ENCODE data around the gene CAPN2. TPM values are rescaled to one million over a fixed set of nuclear protein-coding genes. Genes with fewer than 3 reads are reported as not detected.
"Not testable (repeated sequence)": the region's sequence is repeated elsewhere in the genome, so short reads cannot be mapped to it uniquely, and the experiment has no call there.

CAPN2 gene
- total RNA-seq, 1 donor from 2014 or later, result 151 TPM

DNA sequence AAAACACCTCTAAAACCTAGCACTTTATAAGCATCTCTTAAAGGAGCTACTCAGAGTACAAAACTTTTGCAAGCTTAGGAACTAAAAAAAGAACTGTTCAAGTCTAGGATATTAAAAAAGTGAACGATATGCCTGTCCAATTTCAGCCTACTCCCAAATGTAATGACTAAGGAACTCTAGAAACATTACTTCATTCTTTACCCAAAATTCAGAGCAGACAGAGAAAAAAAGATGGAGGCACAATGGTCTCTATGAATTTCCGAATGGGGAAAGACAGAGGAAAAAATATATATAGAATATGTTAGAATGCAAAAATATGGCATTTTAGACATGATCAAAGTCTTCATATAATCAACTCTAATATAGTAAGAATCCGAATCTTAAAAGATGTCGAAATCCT lies 72.2 kb downstream of the CAPN2 start:
- no peak for DNase-seq (ENCODE audit: low spot score)

DNA sequence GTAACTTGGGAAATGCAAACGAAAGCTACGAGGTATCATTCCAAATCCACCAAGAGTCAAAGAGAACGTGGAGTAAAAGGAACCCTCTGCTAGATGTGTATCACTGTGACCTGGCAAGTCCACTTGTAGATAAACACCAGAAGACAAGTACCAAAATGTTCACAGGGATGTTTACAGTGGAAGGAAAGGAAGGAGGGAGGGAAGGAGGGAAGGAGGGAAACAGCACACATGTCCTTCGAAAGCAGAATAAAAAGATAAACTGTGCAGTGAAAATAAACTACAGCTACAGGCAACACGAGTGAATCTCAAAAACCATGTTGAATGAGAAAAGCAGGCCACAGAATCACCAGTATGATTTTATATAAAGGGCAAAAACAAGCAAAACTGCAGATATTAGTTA lies 73.5 kb downstream of the CAPN2 start:
- no peak for DNase-seq (ENCODE audit: low spot score)

DNA sequence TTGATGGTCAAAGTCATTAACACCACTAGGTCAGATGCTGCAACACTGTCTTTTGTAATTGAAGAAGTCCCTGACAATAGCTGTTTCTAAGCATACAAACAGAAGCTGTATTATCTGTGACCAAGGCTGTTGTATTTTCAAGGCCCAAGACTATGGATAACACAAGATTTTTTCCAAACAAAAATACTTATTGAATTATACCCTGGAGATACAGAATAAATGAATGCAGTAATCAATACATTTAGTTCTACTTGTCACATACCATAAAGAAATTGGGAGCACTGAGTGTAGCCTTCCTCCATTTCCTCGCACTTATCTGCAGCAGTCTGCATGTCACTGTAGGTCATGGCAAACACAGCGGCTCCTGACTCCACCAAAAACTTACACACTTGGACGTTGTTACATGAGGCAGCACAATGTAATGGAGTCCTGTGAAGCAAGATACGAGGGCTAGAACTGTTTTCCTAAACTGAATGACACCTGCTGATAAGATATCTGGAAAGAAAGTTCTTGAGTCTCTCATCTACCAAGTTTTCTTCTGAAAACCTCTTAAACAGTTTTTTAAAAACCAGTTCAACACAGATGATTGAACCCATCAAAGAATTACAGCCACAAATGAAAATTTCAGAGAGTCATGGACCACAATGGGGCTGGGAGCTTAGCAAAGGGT lies 76.5 kb downstream of the CAPN2 start:
- DNase-seq (ENCODE audit: low spot score), result no peak

DNA sequence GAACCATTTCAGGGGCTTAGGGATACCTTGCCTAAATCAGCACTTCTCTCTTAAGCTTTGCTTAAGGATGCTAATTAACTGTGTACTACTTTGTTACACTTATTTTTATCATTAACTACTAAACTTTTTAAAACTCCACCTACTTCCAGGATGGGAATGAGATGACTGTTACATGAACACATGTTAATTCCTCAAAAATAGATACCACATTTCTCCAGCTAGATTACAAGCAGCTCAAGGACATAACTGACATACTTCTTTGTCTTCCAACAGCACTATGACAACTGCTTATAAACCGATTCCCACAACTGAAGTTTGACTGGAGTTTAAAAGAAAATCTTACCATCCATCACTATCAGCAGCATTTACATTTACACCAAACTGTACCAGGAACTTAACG lies 79.7 kb downstream of the CAPN2 start:
- no peak for DNase-seq (ENCODE audit: low spot score)

DNA sequence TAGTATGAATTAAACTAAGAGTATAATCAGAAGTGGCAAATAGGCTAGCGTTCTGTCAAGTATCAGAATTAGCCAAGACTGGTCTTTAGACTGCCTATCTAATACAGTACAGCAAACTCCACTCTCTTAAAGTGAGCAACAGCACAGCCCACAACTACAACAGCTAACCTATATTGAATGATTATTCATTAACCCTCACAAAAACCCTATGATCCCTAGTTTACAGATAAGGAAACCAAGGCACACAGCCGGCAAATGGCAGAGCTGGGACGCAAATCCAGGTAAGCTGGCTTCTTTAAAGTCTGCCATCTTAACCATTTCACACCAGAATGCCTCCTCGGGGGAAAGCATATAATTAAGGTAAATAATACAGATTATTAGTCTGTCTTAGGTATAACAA lies 81.4 kb downstream of the CAPN2 start:
- no peak for DNase-seq (ENCODE audit: low spot score)

DNA sequence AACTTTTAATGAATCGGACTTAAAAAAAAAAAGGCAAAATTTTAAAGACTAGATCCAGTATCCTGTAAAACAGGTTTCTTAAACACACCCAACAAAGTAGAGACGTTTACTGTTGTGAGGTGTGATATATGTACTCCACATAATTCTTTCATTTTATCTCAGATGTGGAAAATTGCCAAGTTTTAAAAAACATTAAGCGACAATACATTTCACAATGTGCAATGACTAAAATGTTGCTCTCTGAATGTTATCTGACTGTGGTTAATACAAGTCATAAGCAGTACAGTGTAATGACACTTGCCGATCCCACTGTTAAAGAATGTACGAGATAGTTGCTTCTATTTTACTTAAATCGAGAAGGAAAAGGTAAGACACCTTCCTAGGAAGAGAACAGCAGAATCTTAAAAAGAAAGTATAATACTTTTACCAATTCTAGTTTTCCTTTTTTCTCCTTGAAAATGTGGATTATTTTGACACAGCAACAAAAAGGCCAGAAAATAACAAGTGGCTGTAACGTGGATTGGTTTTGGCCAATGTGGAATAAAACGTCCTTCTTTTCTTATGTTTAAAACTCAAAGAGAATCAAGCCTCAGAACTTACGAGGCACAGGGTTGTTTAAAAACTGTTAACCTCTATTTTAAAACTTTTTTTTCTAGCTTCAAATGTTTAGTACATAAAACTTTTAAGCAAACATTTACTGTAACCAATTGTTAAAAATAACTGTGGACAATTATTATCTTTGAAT lies 82.0 kb downstream of the CAPN2 start:
- no peak for DNase-seq (ENCODE audit: low spot score)

DNA sequence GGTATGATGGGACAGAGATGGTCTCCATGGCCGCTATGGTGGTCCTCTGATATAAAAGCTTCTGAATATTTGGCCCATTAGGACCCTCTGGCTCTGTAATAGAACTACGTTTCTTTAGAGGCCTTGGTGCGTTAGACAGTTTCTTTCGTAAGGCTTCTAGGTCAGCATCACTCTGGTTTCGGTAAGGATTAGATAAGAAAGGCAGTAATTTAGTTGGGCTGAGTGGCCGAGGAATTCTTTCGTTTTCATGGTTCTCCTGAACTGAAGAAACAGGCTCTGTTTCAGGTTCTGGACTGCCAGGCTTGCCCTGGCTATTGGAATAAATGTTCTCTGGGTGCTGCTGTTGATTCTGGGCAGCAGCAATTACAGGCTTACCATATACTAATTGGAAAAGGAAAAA lies 83.9 kb downstream of the CAPN2 start:
- DNase-seq (ENCODE audit: low spot score), result no peak

- DNase-seq (ENCODE audit: low spot score), result no peak
Observed at GRCh38 chr1:223802032-223802431, 89.7 kb downstream of the CAPN2 start.

DNA sequence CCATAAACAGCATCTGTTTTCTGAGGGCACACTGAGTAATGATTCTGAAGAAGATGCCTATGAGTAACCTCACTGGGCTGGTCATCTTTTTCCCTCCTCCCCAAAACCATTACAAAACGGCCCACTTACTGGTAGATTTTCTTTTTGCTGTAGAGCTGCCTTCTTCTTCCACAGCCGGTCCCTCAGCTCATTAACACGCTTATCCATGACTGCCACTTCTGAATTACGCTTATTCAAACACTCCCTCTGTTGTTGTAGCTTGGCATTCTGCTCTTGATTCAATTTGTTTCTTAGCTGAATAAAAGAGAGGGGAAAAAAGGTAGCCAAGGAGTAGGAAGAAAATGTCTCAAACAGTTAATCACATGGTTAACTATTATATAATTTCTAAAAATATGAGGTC lies 90.3 kb downstream of the CAPN2 start:
- DNase-seq (ENCODE audit: low spot score), result no peak

DNA sequence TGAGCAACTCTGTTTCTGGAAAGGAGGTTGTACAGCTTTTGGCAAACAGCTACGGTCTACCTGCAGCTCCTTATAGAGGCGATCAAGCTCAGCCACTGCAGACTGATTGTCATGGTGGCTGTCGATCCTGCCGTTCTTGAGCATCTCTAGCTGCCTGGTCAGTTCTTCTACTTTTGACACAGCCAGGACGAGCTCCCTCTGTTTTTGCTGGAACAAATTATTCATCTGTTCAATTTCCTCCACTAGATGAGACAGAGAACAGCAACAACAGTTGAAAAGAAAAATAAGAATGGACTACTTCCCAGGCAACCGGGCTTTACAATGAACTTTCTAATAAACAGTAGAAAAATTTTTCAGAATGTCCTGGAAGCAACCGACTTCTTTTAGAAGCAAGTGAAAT lies 90.9 kb downstream of the CAPN2 start:
- DNase-seq (ENCODE audit: low spot score), result no peak

- not testable (repeated sequence) for DNase-seq (ENCODE audit: low spot score)
Observed at GRCh38 chr1:223809905-223810304, 97.6 kb downstream of the CAPN2 start.

GRCh38 chr1:223810586-223810985 lies 98.2 kb downstream of the CAPN2 start:
- DNase-seq (ENCODE audit: low spot score), result no peak

- DNase-seq (ENCODE audit: low spot score), result no peak
Observed at GRCh38 chr1:223811634-223812101, 99.3 kb downstream of the CAPN2 start.

DNA sequence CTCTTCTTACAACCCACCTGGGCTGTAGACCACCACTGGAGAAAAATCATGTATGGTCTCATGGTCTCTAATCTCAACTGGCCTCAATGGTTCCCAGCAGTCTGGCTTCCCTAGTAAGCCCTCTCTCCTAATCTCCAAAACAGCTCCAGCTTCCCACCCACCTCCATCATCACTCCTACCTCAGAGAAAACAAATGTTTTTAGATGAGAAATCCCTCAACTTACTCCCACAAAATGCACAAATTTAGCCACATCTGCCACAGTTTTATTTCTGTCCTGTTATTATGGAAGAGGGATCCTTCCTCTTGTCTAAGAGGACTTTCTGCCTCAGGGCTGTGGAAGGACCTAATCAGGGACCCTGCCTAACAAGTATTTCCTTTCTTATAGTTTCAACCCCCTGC lies 101.3 kb downstream of the CAPN2 start:
- no peak for DNase-seq (ENCODE audit: low spot score)

DNA sequence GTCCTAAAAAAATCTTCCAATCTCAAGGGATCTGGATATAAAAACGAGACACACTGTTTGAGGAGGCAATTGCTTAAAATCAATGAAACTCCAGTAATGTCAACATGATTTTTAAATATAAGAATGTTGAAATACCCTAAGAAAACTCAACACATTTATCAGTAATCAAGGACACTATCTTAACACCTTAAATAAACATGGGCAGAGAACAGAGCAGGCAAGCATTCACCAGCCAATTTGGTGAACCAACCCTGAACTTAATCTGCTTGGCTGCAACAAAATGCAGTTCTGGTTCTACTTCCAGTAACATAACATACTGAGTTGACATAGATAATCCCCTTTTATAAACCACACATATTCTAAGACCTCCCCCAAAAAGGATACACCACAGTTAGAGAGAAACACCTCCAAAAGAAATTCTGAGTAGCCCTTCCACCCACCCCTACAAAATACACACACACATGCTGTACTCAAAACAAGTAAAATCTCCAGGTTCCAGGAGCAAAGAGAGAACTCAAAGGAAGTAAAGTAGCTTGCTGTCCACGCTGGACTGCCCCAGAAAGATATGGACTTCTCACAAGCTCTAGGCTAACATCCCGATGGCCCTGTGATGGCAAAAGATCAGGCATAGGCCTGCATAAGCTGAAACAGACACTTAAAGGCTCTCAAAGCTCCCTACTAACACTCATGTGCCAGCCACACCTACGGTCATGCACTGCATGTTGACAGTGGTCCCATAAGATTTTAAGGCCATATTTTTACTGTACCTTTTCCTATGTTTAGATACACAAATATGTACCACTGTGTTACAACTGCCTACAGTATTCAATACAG lies 102.9 kb downstream of the CAPN2 start:
- DNase-seq (ENCODE audit: low spot score), result no peak

- DNase-seq (ENCODE audit: low spot score), result no peak
Observed at GRCh38 chr1:223815865-223816264, 103.5 kb downstream of the CAPN2 start.

- not testable (repeated sequence) for DNase-seq (ENCODE audit: low spot score)
Observed at GRCh38 chr1:223817265-223817664, 104.9 kb downstream of the CAPN2 start.

- DNase-seq (ENCODE audit: low spot score), result no peak
Observed at GRCh38 chr1:223819730-223820514, 107.6 kb downstream of the CAPN2 start.

DNA sequence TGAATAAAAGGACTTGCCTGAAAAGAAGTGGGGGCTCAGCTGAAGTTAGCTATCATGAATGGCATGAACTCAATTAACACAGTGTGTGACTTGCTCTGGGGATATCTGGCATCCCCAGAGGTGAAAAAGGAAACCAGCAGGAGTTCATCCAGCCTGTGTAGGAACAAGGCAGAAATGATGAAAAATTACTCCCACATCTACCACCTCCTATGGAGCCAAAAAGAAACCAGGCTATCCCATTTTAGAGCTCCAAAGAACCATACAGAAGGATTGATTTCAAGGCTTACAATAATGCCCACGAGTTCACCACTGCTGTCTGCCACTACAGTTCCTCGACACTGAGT lies 108.1 kb downstream of the CAPN2 start:
- DNase-seq (ENCODE audit: low spot score), result no peak

- DNase-seq (ENCODE audit: low spot score), result no peak
Observed at GRCh38 chr1:223820971-223821370, 108.6 kb downstream of the CAPN2 start.

- DNase-seq (ENCODE audit: low spot score), result no peak
Observed at GRCh38 chr1:223824287-223824686, 111.9 kb downstream of the CAPN2 start.

DNA sequence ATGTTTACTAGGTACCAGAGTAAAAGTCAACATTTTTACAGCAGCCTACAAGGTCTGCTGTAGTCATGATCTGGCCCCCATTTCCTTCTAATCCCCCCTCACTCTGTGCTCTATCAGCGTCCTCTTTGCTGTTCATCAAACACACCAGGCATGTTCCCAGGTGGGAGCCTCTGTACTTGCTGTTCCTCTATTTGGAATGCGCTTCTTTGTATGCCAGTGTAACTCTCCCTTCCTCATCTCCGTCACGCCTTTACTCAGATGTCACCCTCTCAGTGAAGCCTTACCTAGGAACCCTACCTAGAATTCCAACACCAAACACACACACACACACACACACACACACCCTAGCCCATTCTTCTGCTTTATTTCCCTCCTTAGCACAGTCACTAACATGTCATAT lies 112.4 kb downstream of the CAPN2 start:
- DNase-seq (ENCODE audit: low spot score), result no peak
